Epithelial cell of proximal tubule (primary cell): Measurements from ENCODE around the gene DSC2. TPM values are rescaled to one million over a fixed set of nuclear protein-coding genes. Genes with fewer than 3 reads are reported as not detected.

Experiments used
- DNase-seq: peaks from one replicate; pipeline ENCODE4 v3.0.0-alpha.2; 2011; ENCODE audit warnings: low read depth
- H3K4me3 ChIP-seq: 2 replicates; pipeline ENCODE4 v1.5.1; 2011; ENCODE audit warnings: low read depth, mild to moderate bottlenecking, low read length
- total RNA-seq: library from RNA; depleted of rRNA; stranded (reverse); fragments of >200 nt; gene quantifications from 2 replicates; pipeline ENCODE4 v1.2.3, GENCODE V29; 2015
- TF ChIP-seq, protein P1 (sequence below): conservative IDR thresholded peaks from 2 replicates; pipeline ENCODE4 v1.5.1; 2012; ENCODE audit warnings: low read depth, mild to moderate bottlenecking, low read length

DSC2 gene
- total RNA-seq, 1 donor from 2014 or later = 19.6 TPM

DNA sequence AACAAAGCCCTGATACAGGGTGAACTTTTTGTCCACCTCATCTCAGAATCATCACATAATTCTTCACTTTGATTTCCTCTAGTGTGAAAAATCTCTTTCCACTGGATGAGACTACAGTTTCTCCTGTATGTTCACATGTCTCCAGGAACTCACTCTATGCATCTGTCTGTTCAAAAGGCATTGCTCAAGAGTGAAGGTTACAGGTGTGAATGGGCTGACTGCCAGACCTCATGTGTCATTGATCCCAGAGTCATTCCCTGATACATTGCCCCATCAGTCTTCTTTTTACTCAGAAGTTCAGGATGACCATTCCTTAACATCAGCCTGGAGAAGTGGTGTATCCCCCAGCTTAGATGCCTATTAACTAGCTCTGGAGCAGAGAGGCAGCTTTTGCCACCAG is 55.3 kb downstream of the DSC2 start:
- DNase-seq = no peak
- H3K4me3 ChIP-seq = no peak overlapping the region
- TF ChIP-seq, protein P1, sequence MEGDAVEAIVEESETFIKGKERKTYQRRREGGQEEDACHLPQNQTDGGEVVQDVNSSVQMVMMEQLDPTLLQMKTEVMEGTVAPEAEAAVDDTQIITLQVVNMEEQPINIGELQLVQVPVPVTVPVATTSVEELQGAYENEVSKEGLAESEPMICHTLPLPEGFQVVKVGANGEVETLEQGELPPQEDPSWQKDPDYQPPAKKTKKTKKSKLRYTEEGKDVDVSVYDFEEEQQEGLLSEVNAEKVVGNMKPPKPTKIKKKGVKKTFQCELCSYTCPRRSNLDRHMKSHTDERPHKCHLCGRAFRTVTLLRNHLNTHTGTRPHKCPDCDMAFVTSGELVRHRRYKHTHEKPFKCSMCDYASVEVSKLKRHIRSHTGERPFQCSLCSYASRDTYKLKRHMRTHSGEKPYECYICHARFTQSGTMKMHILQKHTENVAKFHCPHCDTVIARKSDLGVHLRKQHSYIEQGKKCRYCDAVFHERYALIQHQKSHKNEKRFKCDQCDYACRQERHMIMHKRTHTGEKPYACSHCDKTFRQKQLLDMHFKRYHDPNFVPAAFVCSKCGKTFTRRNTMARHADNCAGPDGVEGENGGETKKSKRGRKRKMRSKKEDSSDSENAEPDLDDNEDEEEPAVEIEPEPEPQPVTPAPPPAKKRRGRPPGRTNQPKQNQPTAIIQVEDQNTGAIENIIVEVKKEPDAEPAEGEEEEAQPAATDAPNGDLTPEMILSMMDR = no peak

DNA sequence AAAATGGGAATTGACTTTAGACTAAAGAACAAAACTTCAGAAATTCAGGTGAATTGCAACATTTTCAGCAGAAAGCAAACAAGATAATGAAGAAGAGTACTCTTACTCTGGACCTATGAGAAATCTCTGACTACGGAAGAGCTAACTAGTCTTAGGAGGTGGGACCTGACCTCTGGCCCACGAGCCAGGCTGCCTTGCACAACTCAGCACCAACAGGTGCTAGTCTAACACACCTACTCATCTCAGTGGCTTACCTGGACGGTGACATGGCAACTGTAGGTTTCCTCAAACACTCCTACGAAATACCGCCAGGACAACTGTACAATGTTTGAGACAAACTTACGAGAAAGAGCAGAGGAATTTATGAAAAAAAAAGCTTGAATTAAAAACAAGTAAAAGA is 56.6 kb downstream of the DSC2 start:
- no peak for DNase-seq
- TF ChIP-seq, protein P1 = no peak
- no peak overlapping the region for H3K4me3 ChIP-seq

GRCh38 chr18:31044926-31045325 is 57.3 kb downstream of the DSC2 start:
- TF ChIP-seq, protein P1 = no peak
- H3K4me3 ChIP-seq = no peak overlapping the region
- no peak for DNase-seq

DNA sequence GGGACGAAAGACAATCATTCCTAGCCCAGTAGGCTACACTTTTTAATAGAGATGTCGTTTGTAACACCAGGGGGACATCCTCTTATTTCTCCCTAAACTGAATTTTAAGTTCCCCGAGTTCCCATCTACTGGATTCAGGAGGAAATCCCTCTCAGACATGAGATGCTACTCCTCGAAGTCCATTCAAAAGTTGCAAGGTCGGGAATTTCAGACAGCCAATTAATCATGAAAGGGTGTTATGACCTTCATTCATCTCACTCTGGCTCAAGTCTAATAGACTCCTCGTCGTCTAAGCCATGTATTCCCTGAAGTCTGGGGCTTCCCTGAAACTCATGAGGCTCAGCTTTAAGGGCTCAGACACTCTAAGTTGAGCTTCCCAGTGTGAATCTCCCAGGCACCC is 58.5 kb downstream of the DSC2 start:
- TF ChIP-seq, protein P1 = no peak
- no peak for DNase-seq
- H3K4me3 ChIP-seq = no peak overlapping the region

GRCh38 chr18:31042406-31043181 is 59.6 kb downstream of the DSC2 start, which contains the start of gene DSC3:
Gene DSC3 (minus strand): TSS chr18:31042742. CDS start chr18:31042660, 82 bp downstream.
- TF ChIP-seq, protein P1 = no peak
- H3K4me3 ChIP-seq = peak within 1 kb of the TSS; percentile 43
- no peak for DNase-seq

GRCh38 chr18:31042084-31042405 is 60.2 kb downstream of the DSC2 start:
- TF ChIP-seq, protein P1 = no peak
- peak overlapping the region; percentile 43 for H3K4me3 ChIP-seq
- no peak for DNase-seq
